A673 (cell line): Measurements from ENCODE around the gene GFY. TPM values are rescaled to one million over a fixed set of nuclear protein-coding genes. Genes with fewer than 3 reads are reported as not detected.
A peak's percentile ranks its signal among the peaks of the same experiment; 100 is the strongest.

Source experiments
- BruUV-seq: library from RNA; stranded (reverse); fragments of 400-500 nt; replicated peaks from 2 replicates; lab custom pipeline; 2021; lab: Mats Ljungman, UMichigan
- CTCF ChIA-PET: fragments of 300-600 bp; sonication (Branson Sonifier 250); formaldehyde crosslinking; loops from one replicate; lab custom pipeline; 2022; ENCODE audit warnings: antibody characterized with exemption; lab: Charles Lee
- POLR2A ChIA-PET: fragments of 300-600 bp; sonication (Branson Sonifier 250); formaldehyde crosslinking; loops from one replicate; lab custom pipeline; 2022; ENCODE audit warnings: antibody characterized with exemption; ENCODE audit not compliant: low non-redundant PET; lab: Charles Lee
- DNase-seq: peaks from one replicate; pipeline ENCODE4 v3.0.0-alpha.2; 2015; ENCODE audit warnings: low spot score
- H3K27ac ChIP-seq: fragments of 200-600 bp; sonication (generic); 2 replicates; pipeline ENCODE4 v1.5.1; 2016; ENCODE audit warnings: mixed run types, low read depth, mild to moderate bottlenecking, mixed read lengths, antibody characterized with exemption, low read length; ENCODE audit not compliant: poor library complexity, severe bottlenecking
- H3K27me3 ChIP-seq: fragments of 200-600 bp; sonication (generic); replicated peaks from 2 replicates; pipeline ENCODE4 v1.6.1; 2017; ENCODE audit warnings: mixed run types, low read depth, mild to moderate bottlenecking, mixed read lengths, antibody characterized with exemption, low read length; ENCODE audit not compliant: insufficient read depth, poor library complexity
- H3K36me3 ChIP-seq: fragments of 200-600 bp; sonication (generic); 2 replicates; pipeline ENCODE4 v1.6.1; 2016; ENCODE audit warnings: mixed run types, mild to moderate bottlenecking, mixed read lengths, antibody characterized with exemption, low read length; ENCODE audit not compliant: insufficient read depth, poor library complexity, severe bottlenecking
- H3K4me1 ChIP-seq: fragments of 200-600 bp; sonication (generic); 2 replicates; pipeline ENCODE4 v1.6.1; 2017; ENCODE audit warnings: mixed run types, mild to moderate bottlenecking, mixed read lengths, antibody characterized with exemption, low read length; ENCODE audit not compliant: insufficient read depth, poor library complexity, severe bottlenecking
- H3K4me3 ChIP-seq: fragments of 200-600 bp; sonication (generic); 2 replicates; pipeline ENCODE4 v1.5.1; 2016; ENCODE audit warnings: low read depth, mixed run types, mild to moderate bottlenecking, mixed read lengths, low read length; ENCODE audit not compliant: poor library complexity, severe bottlenecking
- H3K9me3 ChIP-seq: fragments of 200-600 bp; sonication (generic); 2 replicates; pipeline ENCODE4 v1.6.1; 2016; ENCODE audit warnings: mixed run types, low read depth, mild to moderate bottlenecking, mixed read lengths, antibody characterized with exemption, low read length; ENCODE audit not compliant: poor library complexity, severe bottlenecking
- EZH2 ChIP-seq: fragments of 200-600 bp; sonication (generic); IDR thresholded peaks from 2 replicates; pipeline ENCODE4 v1.6.1; 2017; ENCODE audit warnings: borderline replicate concordance, low read depth, mild to moderate bottlenecking, mixed read lengths, antibody characterized with exemption, low read length; ENCODE audit not compliant: poor library complexity, severe bottlenecking
- intact Hi-C: fragments of 100-400 bp; cut with micrococcal nuclease; formaldehyde crosslinking; loops from one replicate; pipeline ENCODE4 v1.10.0; 2022; ENCODE audit not compliant: unreplicated experiment
- total RNA-seq: library from RNA; stranded (reverse); gene quantifications from 2 replicates; pipeline ENCODE4 v1.2.3, GENCODE V29; 2021
- TF ChIP-seq, protein P1 (sequence below): fragments of 300-800, 200-600 bp; sonication (generic); conservative IDR thresholded peaks from 2 replicates; pipeline ENCODE4 v1.5.1; 2017; ENCODE audit warnings: low read depth, mild to moderate bottlenecking, antibody characterized with exemption, low read length, moderate library complexity, mixed read lengths

GFY gene
- total RNA-seq, 1 experiment from 2014 or later: not detected

DNA sequence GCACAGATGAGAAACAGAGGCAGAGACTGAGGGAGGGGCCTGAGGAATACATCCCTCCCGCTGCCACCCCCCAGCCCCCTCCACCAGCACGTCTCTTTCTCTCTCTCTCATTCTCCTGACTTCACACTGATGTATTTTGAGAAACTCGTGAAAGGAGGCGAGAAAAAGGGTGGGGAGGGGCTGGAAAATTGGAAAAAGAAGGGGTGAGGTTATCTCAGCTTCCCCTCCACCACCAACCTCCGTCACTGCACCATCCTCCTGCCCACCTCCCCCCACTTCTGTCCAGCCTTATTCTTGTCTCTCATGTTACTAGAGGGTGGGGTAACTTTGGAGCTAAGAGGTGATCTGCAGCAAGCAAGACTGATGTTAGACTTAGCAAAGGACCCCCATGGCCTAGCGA lies 14.6 kb downstream of the GFY start:
- H3K9me3 ChIP-seq: no peaks in the 10 kb centered on the region
- ChIA-PET POLR2A (no interaction called here), CTCF (interaction anchor here (0.6 to 1.1 kb wide), 2 partner anchors 48 to 326 kb away, joined by 3 read pairs; partner anchors contain the start of gene LIN7B)
- H3K27ac ChIP-seq: no peak overlapping the region
- TF ChIP-seq, protein P1, sequence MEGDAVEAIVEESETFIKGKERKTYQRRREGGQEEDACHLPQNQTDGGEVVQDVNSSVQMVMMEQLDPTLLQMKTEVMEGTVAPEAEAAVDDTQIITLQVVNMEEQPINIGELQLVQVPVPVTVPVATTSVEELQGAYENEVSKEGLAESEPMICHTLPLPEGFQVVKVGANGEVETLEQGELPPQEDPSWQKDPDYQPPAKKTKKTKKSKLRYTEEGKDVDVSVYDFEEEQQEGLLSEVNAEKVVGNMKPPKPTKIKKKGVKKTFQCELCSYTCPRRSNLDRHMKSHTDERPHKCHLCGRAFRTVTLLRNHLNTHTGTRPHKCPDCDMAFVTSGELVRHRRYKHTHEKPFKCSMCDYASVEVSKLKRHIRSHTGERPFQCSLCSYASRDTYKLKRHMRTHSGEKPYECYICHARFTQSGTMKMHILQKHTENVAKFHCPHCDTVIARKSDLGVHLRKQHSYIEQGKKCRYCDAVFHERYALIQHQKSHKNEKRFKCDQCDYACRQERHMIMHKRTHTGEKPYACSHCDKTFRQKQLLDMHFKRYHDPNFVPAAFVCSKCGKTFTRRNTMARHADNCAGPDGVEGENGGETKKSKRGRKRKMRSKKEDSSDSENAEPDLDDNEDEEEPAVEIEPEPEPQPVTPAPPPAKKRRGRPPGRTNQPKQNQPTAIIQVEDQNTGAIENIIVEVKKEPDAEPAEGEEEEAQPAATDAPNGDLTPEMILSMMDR: no peak
- TF ChIP-seq EZH2: no peak
- no peak overlapping the region for H3K4me3 ChIP-seq
- peaks cover 36% of the 10 kb centered on the region for H3K27me3 ChIP-seq
- peaks cover 12% of the 10 kb centered on the region for H3K4me1 ChIP-seq
- DNase-seq: no peak
- intact Hi-C loops: loop anchor here (5.0 kb wide), 2 partner anchors 213 to 343 kb away; no protein-coding TSS in a partner anchor
- BruUV-seq: no TSS peak
- H3K36me3 ChIP-seq: no peaks in the 10 kb centered on the region

GRCh38 chr19:49440439-49441209 lies 15.4 kb downstream of the GFY start:
- no peak for TF ChIP-seq EZH2
- TF ChIP-seq, protein P1: no peak
- Histone ChIP-seq H3K4me1 (peaks cover 12% of the 10 kb centered on the region), H3K27me3 (peaks cover 36% of the 10 kb centered on the region), H3K36me3 (no peaks in the 10 kb centered on the region), H3K9me3 (no peaks in the 10 kb centered on the region), H3K4me3 (peak overlapping the region; percentile 68), H3K27ac (no peak overlapping the region)
- intact Hi-C loops: loop anchor here (5.0 kb wide), 2 partner anchors 213 to 343 kb away; no protein-coding TSS in a partner anchor
- ChIA-PET CTCF (interaction anchor here (0.7 to 1.1 kb wide), 2 partner anchors 9 to 49 kb away, joined by 3 read pairs; no protein-coding TSS in a partner anchor), POLR2A (no interaction called here)
- DNase-seq: no peak
- no TSS peak for BruUV-seq

DNA sequence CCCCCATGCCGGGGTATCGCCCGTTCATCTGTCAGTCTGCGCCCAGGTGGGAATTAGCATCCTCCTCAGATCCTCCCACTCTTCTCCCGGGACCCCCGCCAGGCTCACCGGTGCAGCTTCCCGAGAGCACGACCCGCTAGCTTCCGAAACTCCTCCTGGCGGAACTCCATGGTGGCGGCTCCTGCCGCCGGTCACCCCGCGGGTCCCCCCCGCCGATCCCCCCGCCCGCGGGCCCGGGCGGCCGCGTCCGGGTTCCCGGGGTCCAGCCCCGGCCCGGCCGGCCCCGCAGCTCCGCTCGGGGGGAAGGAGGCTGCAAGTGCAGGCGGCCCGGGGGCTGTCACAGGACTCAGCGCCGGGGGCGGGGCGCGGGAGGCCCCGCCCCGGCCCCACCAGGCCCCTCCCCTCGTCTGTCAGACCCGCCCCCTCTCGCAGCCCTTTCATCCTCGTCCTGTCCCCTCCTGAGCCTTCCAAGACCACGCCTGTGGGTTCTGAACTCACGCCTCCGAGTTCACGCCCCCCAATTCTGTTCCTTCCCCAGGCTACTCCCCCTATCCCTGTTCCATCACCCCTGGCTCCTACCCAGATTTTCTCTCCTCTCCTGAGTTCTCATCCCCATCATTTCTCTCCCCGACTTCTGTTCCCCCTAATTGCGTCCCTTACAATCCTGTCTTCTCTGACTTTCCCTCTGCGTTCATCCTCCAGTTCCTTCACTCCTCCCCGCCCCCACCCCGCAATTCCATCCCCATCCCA lies 16.2 kb downstream of the GFY start, which contains the start of gene SLC17A7:
SLC17A7 (minus strand) TSS at position 318 of the 750 bp plus-strand sequence; CDS start at position 170, 148 bp downstream.
- POLR2A ChIA-PET: no interaction called here
- Histone ChIP-seq H3K27me3 (peaks cover 36% of the 10 kb centered on the region), H3K9me3 (no peaks in the 10 kb centered on the region), H3K4me1 (peaks cover 12% of the 10 kb centered on the region), H3K36me3 (no peaks in the 10 kb centered on the region), H3K27ac (no peak within 1 kb of the TSS), H3K4me3 (peak within 1 kb of the TSS; percentile 68)
- BruUV-seq: no TSS peak
- intact Hi-C loops: loop anchor here (5.0 kb wide), 2 partner anchors 214 to 344 kb away; no protein-coding TSS in a partner anchor
- DNase-seq: peak; percentile 71
- TF ChIP-seq, protein P1: no peak
- no peak for TF ChIP-seq EZH2
- CTCF ChIA-PET: interaction anchor here (0.7 to 2.2 kb wide), 2 partner anchors 10 to 50 kb away, joined by 3 to 10 read pairs; no protein-coding TSS in a partner anchor
